ENCODE measurements around the gene TACR2. TPM values are rescaled to one million over a fixed set of nuclear protein-coding genes. Genes with fewer than 3 reads are reported as not detected.

The TACR2 gene
- total RNA-seq, 6 donors from 2014 or later: 0.94 to 1.4 (median 1.2) TPM; not detected in 3

DNA sequence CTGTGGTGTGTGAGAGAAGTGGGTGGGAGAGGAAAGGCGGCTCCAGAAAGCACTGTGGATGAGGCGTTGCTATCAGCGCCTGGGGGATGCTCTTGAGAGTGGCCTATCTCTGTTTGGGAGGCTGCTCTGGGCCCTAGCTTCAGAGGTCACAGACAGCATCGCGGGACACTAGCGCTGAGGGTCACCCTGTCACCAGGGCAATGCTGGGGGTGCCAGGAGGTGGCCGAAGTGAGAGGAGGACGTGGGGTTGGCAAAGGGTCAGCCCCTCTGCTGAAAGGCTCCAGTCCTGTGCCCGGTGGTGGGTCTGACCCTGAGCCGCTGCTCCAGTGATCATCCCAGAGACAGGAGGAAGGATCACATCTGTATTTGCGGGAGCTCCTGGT lies 3.0 kb upstream of the TACR2 start:
- ATAC-seq (ENCODE audit: low FRiP score in 2 of 2) (no peak), DNase-seq (no peak)
- no peaks in the 10 kb centered on the region for H3K9me3 ChIP-seq

DNA sequence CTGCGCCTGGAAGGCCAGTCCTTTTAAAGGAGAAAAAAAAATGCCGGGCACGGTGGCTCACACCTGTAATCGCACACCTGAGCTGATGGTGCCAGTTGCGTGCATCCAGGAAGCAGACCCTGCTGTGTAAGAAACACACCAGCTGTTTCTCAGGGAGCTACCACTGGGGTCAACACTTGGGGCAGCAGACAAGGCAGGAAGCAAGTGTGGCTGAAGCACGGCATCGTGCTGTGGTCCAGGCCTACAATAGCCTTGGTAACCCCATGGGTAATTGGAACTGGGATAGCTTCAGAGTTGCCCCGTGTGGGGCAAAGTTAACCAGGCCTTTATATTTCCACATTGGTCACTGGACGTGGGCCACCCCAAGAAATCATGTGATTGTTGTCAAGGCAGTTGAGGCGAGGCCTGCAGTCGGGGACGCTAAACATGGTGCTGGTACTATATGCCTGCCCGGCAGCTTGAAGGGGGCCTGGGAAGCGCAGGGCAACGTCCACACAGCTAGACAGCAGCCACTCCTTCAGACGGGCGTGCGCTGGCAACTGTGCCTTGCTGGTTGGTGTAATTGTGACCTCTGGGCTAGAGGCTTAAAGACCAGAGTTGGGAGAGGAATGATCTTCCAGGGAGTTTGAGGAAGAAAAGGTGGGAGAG lies 2.5 kb upstream of the TACR2 start:
- H3K4me3 ChIP-seq: no peak overlapping the region
- H3K27ac ChIP-seq: no peak overlapping the region
- DNase-seq (no peak), ATAC-seq (ENCODE audit: low FRiP score in 2 of 2) (no peak)
- H3K36me3 ChIP-seq: no peaks in the 10 kb centered on the region
- WGBS, 2 donors: 93 to 96% methylated on average over 18 of the region's 18 CpGs
- peaks cover 4 to 26% (median 10%) of the 10 kb centered on the region in 4 donors for H3K4me1 ChIP-seq
- TF ChIP-seq POLR2A (IDR thresholded peaks at IDR 0.05): no peak
- H3K27me3 ChIP-seq: no peaks in the 10 kb centered on the region
- H3K9me3 ChIP-seq: no peaks in the 10 kb centered on the region

More for the DNA sequence above, 3.0 kb upstream of the TACR2 start:
- no peak overlapping the region for H3K27ac ChIP-seq
- peaks cover 4 to 29% (median 10%) of the 10 kb centered on the region in 4 donors for H3K4me1 ChIP-seq
- H3K4me3 ChIP-seq: no peak overlapping the region
- 86 to 91% methylated on average over 11 of the region's 11 CpGs for WGBS, 2 donors
- TF ChIP-seq POLR2AphosphoS5 (IDR thresholded peaks at IDR 0.05) (no peak), POLR2A (IDR thresholded peaks at IDR 0.05) (no peak), EP300 (IDR thresholded peaks at IDR 0.05) (no peak)
- TF ChIP-seq, protein P1, sequence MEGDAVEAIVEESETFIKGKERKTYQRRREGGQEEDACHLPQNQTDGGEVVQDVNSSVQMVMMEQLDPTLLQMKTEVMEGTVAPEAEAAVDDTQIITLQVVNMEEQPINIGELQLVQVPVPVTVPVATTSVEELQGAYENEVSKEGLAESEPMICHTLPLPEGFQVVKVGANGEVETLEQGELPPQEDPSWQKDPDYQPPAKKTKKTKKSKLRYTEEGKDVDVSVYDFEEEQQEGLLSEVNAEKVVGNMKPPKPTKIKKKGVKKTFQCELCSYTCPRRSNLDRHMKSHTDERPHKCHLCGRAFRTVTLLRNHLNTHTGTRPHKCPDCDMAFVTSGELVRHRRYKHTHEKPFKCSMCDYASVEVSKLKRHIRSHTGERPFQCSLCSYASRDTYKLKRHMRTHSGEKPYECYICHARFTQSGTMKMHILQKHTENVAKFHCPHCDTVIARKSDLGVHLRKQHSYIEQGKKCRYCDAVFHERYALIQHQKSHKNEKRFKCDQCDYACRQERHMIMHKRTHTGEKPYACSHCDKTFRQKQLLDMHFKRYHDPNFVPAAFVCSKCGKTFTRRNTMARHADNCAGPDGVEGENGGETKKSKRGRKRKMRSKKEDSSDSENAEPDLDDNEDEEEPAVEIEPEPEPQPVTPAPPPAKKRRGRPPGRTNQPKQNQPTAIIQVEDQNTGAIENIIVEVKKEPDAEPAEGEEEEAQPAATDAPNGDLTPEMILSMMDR (IDR thresholded peaks at IDR 0.05): no peak
- no peaks in the 10 kb centered on the region for H3K36me3 ChIP-seq
- no peaks in the 10 kb centered on the region for H3K27me3 ChIP-seq

DNA sequence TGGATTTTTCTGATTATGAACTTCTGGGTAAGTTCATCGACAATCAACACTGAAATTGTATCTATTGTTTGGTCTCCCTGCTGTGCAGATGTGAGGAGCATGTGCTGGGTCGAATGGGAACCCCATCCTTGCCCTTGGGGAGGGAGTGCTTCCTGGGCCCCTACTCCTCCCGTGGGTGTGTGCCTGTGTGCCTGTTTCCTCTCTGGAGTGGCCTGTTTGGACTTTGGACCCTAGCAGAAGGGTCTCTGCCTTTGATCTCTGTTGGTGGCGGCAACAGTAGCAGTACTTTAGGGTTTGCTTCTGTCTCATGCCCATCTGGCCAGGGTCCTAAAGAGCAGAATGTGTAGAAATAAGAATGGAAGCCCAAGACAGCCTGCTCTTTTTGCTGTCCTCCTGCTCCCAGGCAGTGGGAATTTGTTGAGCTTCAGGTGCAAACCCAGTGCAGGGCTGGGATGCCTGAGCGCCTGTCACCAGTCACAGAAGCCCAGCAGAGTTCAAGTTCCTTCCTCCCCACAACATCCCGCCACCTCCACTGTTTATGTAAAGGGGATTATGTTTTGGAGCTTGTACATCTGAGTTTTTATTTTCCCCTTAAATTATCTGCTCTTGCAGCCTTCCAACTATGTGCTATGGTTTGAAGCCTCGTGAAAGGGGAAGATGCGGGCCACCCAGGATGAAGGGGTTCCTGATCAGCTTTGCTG lies 1.5 kb upstream of the TACR2 start:
- Histone ChIP-seq H3K9me3 (no peaks in the 10 kb centered on the region), H3K27me3 (no peaks in the 10 kb centered on the region), H3K27ac (no peak overlapping the region), H3K4me1 (peaks cover 7 to 21% (median 12%) of the 10 kb centered on the region in 4 donors), H3K36me3 (no peaks in the 10 kb centered on the region), H3K4me3 (no peak overlapping the region)
- TF ChIP-seq POLR2AphosphoS5 (IDR thresholded peaks at IDR 0.05) (no peak), POLR2A (IDR thresholded peaks at IDR 0.05) (no peak), EP300 (IDR thresholded peaks at IDR 0.05) (no peak)
- TF ChIP-seq, protein P1 (IDR thresholded peaks at IDR 0.05): no peak
- no peak for ATAC-seq (ENCODE audit: low FRiP score in 2 of 2)
- DNase-seq: no peak
- WGBS, 2 donors: 71 to 77% methylated on average over 8 of the region's 8 CpGs

DNA sequence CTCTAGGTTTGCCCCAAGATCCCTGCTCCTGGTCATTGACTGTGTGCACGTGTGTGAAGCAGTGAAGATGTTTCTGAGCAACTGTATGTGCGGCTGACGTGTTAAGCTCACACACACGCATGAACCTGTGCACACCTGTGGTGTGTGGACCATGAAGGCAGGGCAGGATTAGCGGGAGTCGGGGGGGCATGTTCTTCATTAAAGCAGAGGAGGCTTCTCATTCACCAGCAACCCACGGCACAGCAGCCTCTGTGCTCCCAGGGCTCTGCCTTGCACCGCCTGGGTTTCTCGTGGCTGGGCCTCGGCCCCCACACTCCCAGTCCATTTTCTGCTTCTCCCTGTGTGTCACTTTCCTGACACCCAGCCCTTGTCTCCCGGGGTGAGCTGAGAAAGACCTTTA lies 824 bp upstream of the TACR2 start:
- H3K27ac ChIP-seq: no peak overlapping the region
- WGBS, 2 donors: 86 to 94% methylated on average over 9 to 11 of the region's 11 CpGs
- no peak overlapping the region for H3K4me3 ChIP-seq
- no peaks in the 10 kb centered on the region for H3K27me3 ChIP-seq
- no peaks in the 10 kb centered on the region for H3K36me3 ChIP-seq
- ATAC-seq (ENCODE audit: low FRiP score in 2 of 2) (no peak), DNase-seq (no peak)
- no peaks in the 10 kb centered on the region for H3K9me3 ChIP-seq
- TF ChIP-seq EP300 (IDR thresholded peaks at IDR 0.05): no peak
- H3K4me1 ChIP-seq: peaks cover 9 to 21% (median 15%) of the 10 kb centered on the region in 4 donors

DNA sequence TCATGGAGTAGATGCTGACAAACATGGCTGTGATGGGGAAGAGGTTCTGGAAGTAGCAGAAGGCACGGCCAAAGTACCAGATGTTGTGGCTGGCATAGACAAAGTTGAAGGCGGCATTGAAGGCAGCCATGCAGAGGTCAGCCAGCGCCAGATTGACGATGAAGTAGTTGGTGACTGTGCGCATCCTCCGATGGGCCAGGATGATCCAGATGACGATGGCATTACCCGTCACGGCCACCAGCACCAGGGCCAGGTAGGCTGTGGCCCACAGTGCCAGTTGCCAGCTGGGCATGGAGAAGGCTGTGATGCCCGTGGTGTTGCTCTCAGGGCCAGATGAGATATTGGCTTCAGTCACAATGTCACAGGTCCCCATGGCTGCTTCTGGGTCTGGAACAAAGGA lies 767 bp downstream of the TACR2 start:
- Histone ChIP-seq H3K27ac (no peak overlapping the region), H3K36me3 (no peaks in the 10 kb centered on the region), H3K9me3 (no peaks in the 10 kb centered on the region), H3K4me3 (no peak overlapping the region), H3K4me1 (peaks cover 3 to 6% (median 6%) of the 10 kb centered on the region in 4 donors), H3K27me3 (no peaks in the 10 kb centered on the region)
- no peak for TF ChIP-seq POLR2AphosphoS5 (IDR thresholded peaks at IDR 0.05)
- no peak for TF ChIP-seq POLR2A (IDR thresholded peaks at IDR 0.05)
- no peak for TF ChIP-seq EP300 (IDR thresholded peaks at IDR 0.05)
- TF ChIP-seq, protein P1 (IDR thresholded peaks at IDR 0.05): no peak
- DNase-seq (no peak), ATAC-seq (ENCODE audit: low FRiP score in 2 of 2) (no peak)
- 91 to 94% methylated on average over 9 to 10 of the region's 10 CpGs for WGBS, 2 donors

All from upper lobe of left lung (tissue), 6 donors.